Ovary (tissue), 3 donors: ENCODE measurements around the gene RANBP17.

Experiments
- EP300 ChIP-seq: sonication (generic); formaldehyde crosslinking; IDR thresholded peaks from one replicate; pipeline ENCODE4 v1.6.1; 2017; ENCODE audit warnings: antibody characterized with exemption
- POLR2A ChIP-seq: fragments of 450-650 bp; IDR thresholded peaks from one replicate; pipeline ENCODE4 v1.6.1; 2017; ENCODE audit warnings: antibody characterized with exemption, mild to moderate bottlenecking, moderate library complexity
- TF ChIP-seq, protein P1 (sequence below), 3 donors: fragments of 450-650 bp in 2 of 3; fragments of 200-600 bp in 1 of 3; IDR thresholded peaks; one replicate each; pipeline versions ENCODE4 v1.5.1 to v1.8.0; 2016 to 2022; ENCODE audit warnings: antibody characterized with exemption in 3 of 3, mild to moderate bottlenecking in 1 of 3
- donor health status: DM: no; HTN: no; CAD: no.

DNA sequence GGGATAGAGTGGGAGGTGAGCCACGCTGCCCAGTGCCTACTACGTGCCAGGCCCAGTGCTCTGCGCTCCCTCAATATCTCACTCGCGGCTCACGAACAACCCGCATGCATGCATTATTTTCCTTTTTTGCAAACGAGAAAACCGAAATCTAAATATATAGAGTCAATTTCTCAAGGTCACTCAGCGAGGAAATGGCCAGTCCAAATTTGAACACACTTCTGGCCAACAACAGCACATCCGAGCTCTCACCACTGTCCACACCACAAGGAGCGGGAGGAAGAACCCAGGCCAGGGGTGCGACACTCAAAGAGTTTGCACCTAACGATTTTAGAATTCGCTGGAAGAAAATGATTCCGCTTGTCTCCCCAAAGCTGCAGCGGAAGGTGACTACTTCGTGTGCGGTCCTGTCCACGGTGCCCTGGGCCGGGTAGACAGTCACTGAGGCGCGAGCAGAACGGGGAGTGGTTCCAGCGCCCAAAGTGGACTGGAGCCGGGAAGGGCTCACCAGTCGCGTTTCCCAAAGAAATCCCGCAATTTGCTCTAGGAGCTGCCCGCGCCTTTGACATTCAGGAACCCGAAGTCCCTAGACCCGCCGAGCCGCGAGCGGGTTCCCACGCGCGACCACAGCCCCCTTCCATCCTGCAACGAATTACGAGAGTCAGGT, 446.1 kb downstream of the RANBP17 start:
- TF ChIP-seq, protein P1, sequence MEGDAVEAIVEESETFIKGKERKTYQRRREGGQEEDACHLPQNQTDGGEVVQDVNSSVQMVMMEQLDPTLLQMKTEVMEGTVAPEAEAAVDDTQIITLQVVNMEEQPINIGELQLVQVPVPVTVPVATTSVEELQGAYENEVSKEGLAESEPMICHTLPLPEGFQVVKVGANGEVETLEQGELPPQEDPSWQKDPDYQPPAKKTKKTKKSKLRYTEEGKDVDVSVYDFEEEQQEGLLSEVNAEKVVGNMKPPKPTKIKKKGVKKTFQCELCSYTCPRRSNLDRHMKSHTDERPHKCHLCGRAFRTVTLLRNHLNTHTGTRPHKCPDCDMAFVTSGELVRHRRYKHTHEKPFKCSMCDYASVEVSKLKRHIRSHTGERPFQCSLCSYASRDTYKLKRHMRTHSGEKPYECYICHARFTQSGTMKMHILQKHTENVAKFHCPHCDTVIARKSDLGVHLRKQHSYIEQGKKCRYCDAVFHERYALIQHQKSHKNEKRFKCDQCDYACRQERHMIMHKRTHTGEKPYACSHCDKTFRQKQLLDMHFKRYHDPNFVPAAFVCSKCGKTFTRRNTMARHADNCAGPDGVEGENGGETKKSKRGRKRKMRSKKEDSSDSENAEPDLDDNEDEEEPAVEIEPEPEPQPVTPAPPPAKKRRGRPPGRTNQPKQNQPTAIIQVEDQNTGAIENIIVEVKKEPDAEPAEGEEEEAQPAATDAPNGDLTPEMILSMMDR (IDR thresholded peaks at IDR 0.05), result no peak
- TF ChIP-seq EP300 (no peak), POLR2A (no peak)
